ENCODE results near the gene FUOM. TPM values are rescaled to one million over a fixed set of nuclear protein-coding genes. Genes with fewer than 3 reads are reported as not detected.
A peak's percentile ranks its signal among the peaks of the same experiment; 100 is the strongest.

Gene FUOM
- total RNA-seq, 1 donor: 7.1 TPM

DNA sequence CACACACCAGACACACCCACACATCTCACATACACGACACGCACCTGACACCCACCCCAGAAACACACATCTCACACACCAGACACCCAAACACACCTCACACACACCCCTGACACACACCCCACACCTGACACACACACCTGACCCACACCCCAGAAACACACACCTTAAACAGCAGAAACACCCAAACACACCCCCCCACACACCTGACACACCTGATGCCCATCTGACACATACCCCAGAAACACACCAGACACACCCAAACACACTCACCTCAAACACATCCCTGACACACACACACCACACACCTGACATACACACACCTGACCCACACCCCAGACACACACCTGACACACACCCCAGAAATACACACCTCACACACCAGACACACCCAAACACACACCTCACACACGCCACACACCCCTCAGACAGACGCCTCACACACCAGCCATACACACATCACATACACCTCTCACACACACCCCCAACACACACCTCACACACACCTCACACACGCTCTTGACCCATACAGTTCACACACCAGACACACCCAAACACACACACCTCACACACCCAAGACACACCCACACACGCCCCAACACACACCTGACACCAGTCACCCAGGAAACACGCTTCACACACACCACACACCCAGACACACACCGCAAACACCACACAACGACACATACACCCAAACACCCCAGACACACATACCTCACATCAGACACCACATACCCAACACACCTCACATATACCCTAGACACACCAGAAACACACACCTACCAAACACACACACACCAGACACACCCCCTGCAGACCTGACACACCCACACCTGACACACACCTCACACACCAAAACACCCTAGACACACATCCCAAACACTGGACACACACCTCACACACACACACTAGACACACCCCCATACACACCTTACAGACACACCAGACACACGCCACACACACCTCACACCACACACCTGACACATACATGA is 19.4 kb downstream of the FUOM start:
- peaks cover 27% of the 10 kb centered on the region for H3K27me3 ChIP-seq (ENCODE audit: insufficient read depth, low read length)

DNA sequence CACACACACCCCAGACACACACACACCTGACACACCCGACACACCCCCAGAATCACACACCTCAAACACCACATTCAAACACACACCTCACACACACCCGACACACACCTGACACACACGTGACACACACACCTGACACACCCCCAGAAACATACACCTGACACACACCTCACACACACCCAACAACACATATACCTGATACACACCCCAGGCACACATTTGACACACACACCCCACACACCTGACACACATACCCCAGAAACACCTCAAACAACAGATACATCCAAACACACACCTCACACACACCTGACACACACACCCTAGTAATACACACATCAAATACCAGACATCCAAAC is 20.5 kb downstream of the FUOM start:
- Histone ChIP-seq H3K4me3 (ENCODE audit: low read length) (no peak overlapping the region), H3K9me3 (ENCODE audit: low read depth, low read length) (no peaks in the 10 kb centered on the region), H3K4me1 (ENCODE audit: insufficient read depth, low read length) (peaks cover 22% of the 10 kb centered on the region), H3K27me3 (ENCODE audit: insufficient read depth, low read length) (peaks cover 24% of the 10 kb centered on the region)

More for the DNA sequence above, 19.4 kb downstream of the FUOM start:
- Histone ChIP-seq H3K4me3 (ENCODE audit: low read length) (no peak overlapping the region), H3K9me3 (ENCODE audit: low read depth, low read length) (no peaks in the 10 kb centered on the region), H3K4me1 (ENCODE audit: insufficient read depth, low read length) (peaks cover 22% of the 10 kb centered on the region)

DNA sequence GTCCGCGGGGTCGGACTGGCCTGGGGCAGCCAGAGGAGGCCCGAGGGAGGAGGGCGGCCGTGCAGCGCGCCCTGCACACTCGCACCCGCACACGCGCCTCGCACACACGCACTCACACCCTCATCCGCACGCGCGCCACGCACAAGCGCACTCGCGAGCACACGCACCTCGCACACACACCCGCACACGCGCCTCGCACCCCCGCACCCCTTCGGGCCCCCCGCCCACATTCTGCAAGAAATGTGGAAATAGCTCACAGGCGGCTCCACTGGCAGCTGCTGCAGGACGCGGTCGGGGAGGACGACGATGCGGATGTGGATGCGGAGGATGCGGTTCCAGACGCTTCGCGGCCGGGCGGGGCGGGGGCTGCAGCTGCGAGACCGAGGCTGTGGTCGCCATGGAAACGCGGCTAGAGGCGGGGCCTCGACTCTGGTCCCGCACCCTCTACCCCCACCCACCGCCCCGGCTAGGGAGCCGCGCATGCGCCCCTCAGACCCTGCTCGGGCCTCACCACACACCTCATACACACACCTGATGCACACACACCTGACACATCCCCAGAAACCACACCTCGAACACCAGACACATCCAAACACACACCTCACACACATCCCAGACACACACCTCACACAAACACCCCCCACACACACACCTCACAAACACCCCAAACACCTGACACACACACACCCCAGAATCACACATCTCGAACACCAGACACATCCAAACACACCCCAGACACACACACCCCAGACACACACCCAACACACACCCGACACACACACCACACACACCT is 21.0 kb downstream of the FUOM start, which contains the start of gene CALY:
CALY (minus strand) TSS at position 320 of the 793 bp plus-strand sequence. CDS start 7,907 bp downstream, outside the sequence.
- Histone ChIP-seq H3K9me3 (ENCODE audit: low read depth, low read length) (no peaks in the 10 kb centered on the region), H3K4me3 (ENCODE audit: low read length) (peak within 1 kb of the TSS; percentile 12), H3K4me1 (ENCODE audit: insufficient read depth, low read length) (peaks cover 22% of the 10 kb centered on the region), H3K27me3 (ENCODE audit: insufficient read depth, low read length) (peaks cover 28% of the 10 kb centered on the region)

DNA sequence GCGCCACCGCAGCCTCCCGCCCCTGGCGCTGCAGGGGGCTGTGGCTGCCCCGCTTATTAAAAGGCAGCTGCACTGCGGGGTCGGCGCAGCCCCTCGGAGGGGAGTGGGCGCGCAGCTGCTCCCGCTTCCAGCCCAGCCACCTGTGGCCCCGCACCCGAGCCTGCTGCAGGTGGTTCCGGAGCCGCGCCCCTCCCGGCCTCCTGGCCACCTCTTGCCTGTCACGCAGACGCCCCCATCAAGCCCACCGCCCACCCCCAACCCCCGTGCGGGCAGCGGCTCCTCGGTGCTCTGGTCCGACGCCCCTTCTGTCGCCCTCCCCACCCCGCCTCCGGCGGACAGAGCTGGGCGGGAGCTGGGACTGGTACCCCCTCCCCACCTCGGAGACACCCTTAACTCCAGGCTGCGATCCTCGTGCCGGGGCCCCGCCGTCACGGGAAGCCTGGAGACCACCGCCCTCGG is 21.7 kb downstream of the FUOM start:
- peak overlapping the region; percentile 12 for H3K4me3 ChIP-seq (ENCODE audit: low read length)
- peaks cover 28% of the 10 kb centered on the region for H3K27me3 ChIP-seq (ENCODE audit: insufficient read depth, low read length)
- H3K4me1 ChIP-seq (ENCODE audit: insufficient read depth, low read length): peaks cover 22% of the 10 kb centered on the region
- H3K9me3 ChIP-seq (ENCODE audit: low read depth, low read length): no peaks in the 10 kb centered on the region

- peak overlapping the region; percentile 12 for H3K4me3 ChIP-seq (ENCODE audit: low read length)
Observed at GRCh38 chr10:133335246-133336117, 22.3 kb downstream of the FUOM start.

GRCh38 chr10:133334503-133335245 is 23.1 kb downstream of the FUOM start:
- Histone ChIP-seq H3K27me3 (ENCODE audit: insufficient read depth, low read length) (peaks cover 31% of the 10 kb centered on the region), H3K9me3 (ENCODE audit: low read depth, low read length) (no peaks in the 10 kb centered on the region), H3K4me3 (ENCODE audit: low read length) (no peak overlapping the region), H3K4me1 (ENCODE audit: insufficient read depth, low read length) (peaks cover 22% of the 10 kb centered on the region)

More at GRCh38 chr10:133335246-133336117, 22.3 kb downstream of the FUOM start:
- Histone ChIP-seq H3K4me1 (ENCODE audit: insufficient read depth, low read length) (peaks cover 22% of the 10 kb centered on the region), H3K27me3 (ENCODE audit: insufficient read depth, low read length) (peaks cover 31% of the 10 kb centered on the region), H3K9me3 (ENCODE audit: low read depth, low read length) (no peaks in the 10 kb centered on the region)

DNA sequence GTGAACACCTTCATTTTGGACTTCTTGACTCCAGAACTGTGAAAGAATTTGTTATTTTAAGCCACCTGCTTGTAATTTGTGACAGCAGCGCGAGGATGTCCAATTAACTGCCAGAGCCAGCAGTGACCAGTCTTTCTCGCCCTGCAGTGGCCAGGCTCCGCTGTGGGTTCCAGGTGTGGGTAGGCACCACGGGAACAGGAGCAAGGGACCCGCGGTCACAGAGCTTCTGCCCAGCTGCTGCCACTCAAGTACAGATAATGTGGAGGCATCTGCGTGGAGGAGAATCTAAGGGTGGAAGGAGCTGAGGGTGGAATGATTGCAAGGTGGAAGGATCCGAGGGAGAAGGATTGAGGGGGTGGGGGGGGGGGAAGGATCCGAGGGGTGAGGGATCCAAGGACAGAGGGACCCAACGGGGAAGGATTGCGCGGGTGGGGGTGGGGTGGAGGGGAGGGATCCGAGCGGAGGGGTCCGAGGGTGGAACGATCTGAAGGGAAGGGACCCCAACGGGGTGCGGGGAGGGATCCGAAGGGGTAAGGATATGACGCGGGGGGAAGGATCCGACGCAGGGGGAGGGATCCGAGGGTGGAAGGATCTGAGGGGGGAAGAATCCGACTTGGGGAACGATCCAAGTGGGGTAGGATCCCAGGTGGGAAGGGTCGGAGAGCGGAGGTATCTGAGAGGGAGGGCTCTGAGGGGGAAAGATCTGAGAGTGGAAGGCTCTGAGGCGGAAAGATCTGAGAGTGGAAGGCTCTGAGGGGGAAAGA is 24.7 kb downstream of the FUOM start:
- peaks cover 41% of the 10 kb centered on the region for H3K27me3 ChIP-seq (ENCODE audit: insufficient read depth, low read length)
- peaks cover 22% of the 10 kb centered on the region for H3K4me1 ChIP-seq (ENCODE audit: insufficient read depth, low read length)
- no peaks in the 10 kb centered on the region for H3K9me3 ChIP-seq (ENCODE audit: low read depth, low read length)
- no peak overlapping the region for H3K4me3 ChIP-seq (ENCODE audit: low read length)

DNA sequence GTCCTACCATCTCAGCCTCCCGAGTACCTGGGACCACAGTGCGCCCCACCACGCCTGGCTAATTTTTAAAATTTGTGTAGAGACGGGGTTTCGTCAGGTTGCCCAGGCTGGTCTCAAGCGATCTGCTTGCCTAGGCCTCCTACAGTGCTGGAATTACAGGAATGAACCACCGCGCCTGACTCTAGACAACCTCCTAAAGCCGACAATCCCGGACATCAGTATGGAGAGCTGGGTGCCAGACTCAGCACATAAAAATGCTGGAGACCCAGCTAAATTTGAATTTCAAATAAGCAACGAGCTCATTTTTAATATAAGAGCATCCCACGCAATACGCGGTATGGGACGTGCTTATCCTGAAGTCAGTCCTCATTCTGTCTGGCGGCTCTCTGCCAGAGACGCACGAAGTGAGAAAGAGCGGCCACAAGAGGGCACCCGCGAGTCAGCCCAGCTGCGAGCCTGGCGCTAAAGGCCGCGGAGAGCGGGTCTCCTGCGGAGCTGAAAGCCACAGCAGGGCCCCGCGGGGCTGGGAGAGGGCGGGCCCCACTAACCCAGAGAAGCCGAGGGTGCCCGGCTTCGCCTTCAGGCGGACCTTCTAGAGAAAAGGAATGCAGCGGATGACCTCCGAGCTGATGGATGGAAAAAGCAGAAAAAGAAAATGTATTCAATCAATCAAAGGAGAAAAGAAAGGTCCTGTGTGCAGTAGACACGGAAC is 28.2 kb downstream of the FUOM start:
- H3K4me3 ChIP-seq (ENCODE audit: low read length): no peak overlapping the region
- H3K4me1 ChIP-seq (ENCODE audit: insufficient read depth, low read length): peaks cover 12% of the 10 kb centered on the region
- peaks cover 50% of the 10 kb centered on the region for H3K27me3 ChIP-seq (ENCODE audit: insufficient read depth, low read length)
- H3K9me3 ChIP-seq (ENCODE audit: low read depth, low read length): no peaks in the 10 kb centered on the region

DNA sequence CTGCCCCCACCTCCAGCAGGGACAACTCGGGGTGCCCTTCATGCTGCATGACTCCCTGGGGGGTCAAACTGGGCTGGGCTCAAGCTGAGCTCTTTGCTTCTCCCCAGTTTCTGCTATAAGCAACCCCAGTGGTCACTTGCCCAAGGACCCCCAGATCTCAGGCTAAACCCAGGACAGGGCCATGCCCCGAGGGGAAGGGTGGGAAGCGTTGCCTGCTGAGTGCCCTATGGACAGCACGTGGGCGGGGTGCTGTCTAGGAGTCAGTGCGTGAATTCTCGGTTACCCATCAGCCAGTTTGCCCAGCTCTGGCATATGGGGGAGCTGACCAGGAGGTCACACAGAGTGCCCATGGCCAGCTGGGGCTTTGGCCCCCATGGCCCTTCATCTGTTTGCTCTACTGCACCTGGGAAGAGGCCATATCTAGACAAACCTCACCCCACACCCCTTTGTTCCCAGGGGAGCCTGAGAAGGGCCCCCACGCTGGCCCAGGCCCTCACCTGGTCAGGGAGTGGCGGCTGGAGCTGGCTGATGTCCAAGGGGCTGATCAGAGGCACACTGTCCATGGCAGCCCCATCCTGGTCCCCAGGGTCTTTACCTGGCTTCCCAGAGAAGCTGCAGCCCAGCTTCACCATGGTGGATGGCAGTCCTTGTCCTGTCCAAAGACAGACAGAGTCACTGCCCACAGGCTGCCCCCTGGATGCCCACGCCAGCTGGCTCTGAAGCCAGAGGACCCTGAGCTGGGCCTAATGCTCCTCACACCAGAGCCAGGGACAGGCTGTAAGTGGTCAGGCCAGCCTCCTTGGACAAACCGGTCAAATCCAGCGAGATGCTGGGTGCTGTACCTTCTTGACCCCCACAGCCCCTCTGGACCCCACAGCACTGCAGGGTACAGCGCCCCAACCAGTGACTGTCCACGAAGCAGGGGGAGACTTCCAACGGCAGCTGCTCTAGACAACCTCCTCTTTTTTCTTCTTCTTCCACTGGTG is 29.2 kb downstream of the FUOM start:
- Histone ChIP-seq H3K4me1 (ENCODE audit: insufficient read depth, low read length) (peaks cover 12% of the 10 kb centered on the region), H3K9me3 (ENCODE audit: low read depth, low read length) (no peaks in the 10 kb centered on the region), H3K27me3 (ENCODE audit: insufficient read depth, low read length) (peaks cover 50% of the 10 kb centered on the region), H3K4me3 (ENCODE audit: low read length) (no peak overlapping the region)

- H3K9me3 ChIP-seq (ENCODE audit: low read depth, low read length): no peaks in the 10 kb centered on the region
- no peak overlapping the region for H3K4me3 ChIP-seq (ENCODE audit: low read length)
- H3K27me3 ChIP-seq (ENCODE audit: insufficient read depth, low read length): peaks cover 50% of the 10 kb centered on the region
Observed at GRCh38 chr10:133327651-133328357, 30.0 kb downstream of the FUOM start.

DNA sequence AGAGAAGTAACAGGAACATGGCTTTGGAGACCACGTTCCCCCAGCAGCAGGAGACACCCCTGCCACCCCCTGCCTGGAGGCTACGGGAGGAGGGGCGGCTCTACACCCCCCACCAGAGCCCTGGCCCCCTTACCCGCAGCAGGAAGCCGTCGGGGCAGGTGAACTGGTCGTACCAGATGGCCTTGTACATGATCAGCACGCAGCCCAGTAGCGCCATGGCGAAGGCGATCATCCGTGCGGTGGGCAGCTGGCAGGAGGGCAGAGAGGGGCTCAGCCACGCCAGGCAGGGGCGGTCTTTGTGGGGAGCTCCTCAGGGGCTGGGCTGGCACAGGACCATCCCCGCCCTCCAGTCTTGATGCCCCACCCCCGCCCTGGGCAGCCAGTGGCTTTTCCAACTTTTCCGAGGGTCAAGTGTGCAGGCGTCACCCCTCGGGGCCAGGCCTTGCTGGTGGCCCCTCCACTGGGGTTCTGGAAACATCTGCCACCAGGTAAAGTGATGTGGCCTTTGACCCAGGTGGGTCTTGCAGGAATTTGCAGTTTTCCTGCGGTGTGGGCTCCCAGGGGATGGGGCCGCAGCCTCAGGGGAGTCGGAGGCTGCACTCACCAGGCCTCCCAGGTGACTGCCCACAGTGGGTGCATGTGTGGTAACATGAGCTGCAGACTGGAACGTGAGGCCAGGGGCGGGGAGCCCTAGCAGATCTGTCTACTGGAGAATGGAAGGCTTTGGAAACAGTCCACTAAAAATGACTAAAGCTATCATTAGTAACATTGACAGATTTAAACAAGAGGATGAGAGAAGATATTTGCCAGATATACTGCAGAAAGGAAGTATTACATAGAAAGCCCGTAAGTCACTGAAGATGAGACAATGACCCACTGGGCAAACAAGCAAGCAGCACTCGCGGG is 30.8 kb downstream of the FUOM start:
- Histone ChIP-seq H3K9me3 (ENCODE audit: low read depth, low read length) (no peaks in the 10 kb centered on the region), H3K27me3 (ENCODE audit: insufficient read depth, low read length) (peaks cover 49% of the 10 kb centered on the region), H3K4me1 (ENCODE audit: insufficient read depth, low read length) (peaks cover 12% of the 10 kb centered on the region), H3K4me3 (ENCODE audit: low read length) (no peak overlapping the region)

More at GRCh38 chr10:133327651-133328357, 30.0 kb downstream of the FUOM start:
- peaks cover 12% of the 10 kb centered on the region for H3K4me1 ChIP-seq (ENCODE audit: insufficient read depth, low read length)

Measured in mononuclear cell (primary cell).